Mucosa of rectum (tissue), 2 donors: Measurements from ENCODE around the gene DAD1.

Experiments used
- H3K27ac ChIP-seq, 2 donors: one replicate each; pipeline ENCODE4 v1.7.0; 2013; ENCODE audit warnings: inconsistent platforms in 2 of 2, low read depth in 2 of 2, low read length in 2 of 2
- H3K27me3 ChIP-seq, 2 donors: one replicate each; pipeline ENCODE4 v1.7.0; 2013; ENCODE audit warnings: low read length in 2 of 2; ENCODE audit not compliant: control insufficient read depth in 2 of 2, insufficient read depth in 2 of 2
- H3K36me3 ChIP-seq, 2 donors: one replicate each; pipeline ENCODE4 v1.7.0; 2013; ENCODE audit warnings: low read length in 2 of 2; ENCODE audit not compliant: control insufficient read depth in 2 of 2, insufficient read depth in 2 of 2
- H3K4me1 ChIP-seq, 2 donors: one replicate each; pipeline ENCODE4 v1.7.0; 2013; ENCODE audit warnings: low read length in 2 of 2, mild to moderate bottlenecking in 1 of 2; ENCODE audit not compliant: control insufficient read depth in 2 of 2, insufficient read depth in 2 of 2
- H3K4me3 ChIP-seq, 2 donors: one replicate each; pipeline ENCODE4 v1.7.0; 2013; ENCODE audit warnings: low read length in 2 of 2
- H3K9ac ChIP-seq, 2 donors: one replicate each; pipeline ENCODE4 v1.7.0; 2013; ENCODE audit warnings: low read length in 2 of 2, low read depth in 1 of 2, mild to moderate bottlenecking in 1 of 2
- H3K9me3 ChIP-seq, 2 donors: one replicate each; pipeline ENCODE4 v1.7.0; 2013; ENCODE audit warnings: low read length in 2 of 2; ENCODE audit not compliant: control insufficient read depth in 2 of 2
- donor health status: healthy.
- donor health status: Normal muscosa, but diverticular disease.

Gene DAD1

DNA sequence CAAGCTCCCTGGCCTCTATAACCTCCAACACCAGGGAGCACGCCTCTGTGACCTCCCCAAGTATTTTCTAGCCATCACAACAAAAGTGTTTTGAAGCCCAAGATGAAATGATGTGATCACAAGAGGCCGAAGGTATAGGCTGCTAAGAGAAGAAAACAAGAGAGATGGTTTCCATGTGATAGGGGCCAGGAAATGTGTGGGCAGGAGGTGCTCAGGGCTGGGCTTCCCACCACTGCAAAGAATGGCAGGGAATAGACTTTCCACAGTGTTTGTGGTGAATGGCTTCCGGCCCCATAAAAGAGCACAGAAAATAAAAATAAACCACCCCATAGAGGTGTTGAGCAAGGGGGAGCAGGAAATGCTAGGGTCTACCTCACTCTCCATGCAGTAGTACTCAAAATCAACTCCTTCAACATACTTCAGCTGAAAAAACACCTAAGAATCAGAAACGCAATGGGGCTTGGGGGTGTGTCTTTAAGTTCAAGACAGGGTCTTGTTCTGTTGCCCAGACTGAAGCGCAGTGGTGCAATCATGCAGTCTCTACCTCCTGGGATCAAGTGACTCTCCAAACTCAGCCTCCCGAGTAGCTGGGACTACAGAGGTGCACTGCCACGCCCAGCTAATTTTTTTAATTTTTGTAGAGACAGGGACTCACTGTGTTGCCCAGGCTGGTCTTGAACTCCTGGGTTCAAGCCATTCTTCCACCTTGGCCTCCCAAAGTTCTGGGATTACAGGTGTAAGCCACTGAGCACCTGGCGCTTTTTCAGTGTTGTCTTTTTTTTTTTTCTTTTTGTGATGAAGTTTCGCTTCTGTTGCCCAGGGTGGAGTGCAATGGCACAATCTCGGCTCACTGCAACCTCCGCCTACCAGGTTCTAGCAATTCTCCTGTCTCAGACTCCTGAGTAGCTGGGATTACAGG lies 27.1 kb downstream of the DAD1 start:
- peak overlapping the region in 1 of 2 donors; percentile 33 for H3K4me3 ChIP-seq
- peaks cover 10 to 18% of the 10 kb centered on the region in 2 donors for H3K36me3 ChIP-seq
- no peaks in the 10 kb centered on the region for H3K9me3 ChIP-seq
- peaks cover 43 to 54% of the 10 kb centered on the region in 2 donors for H3K4me1 ChIP-seq
- peak overlapping the region in 1 of 2 donors; percentile 28 for H3K9ac ChIP-seq
- no peaks in the 10 kb centered on the region for H3K27me3 ChIP-seq
- peak overlapping the region; percentile 41 to 72 for H3K27ac ChIP-seq

GRCh38 chr14:22561366-22561660 lies 27.7 kb downstream of the DAD1 start:
- Histone ChIP-seq H3K9me3 (no peaks in the 10 kb centered on the region), H3K9ac (peak overlapping the region in 1 of 2 donors; percentile 28), H3K27me3 (no peaks in the 10 kb centered on the region), H3K4me1 (peaks cover 48 to 59% of the 10 kb centered on the region in 2 donors), H3K27ac (peak overlapping the region; percentile 41 to 72), H3K36me3 (peaks cover 8 to 18% of the 10 kb centered on the region in 2 donors), H3K4me3 (peak overlapping the region in 1 of 2 donors; percentile 33)

DNA sequence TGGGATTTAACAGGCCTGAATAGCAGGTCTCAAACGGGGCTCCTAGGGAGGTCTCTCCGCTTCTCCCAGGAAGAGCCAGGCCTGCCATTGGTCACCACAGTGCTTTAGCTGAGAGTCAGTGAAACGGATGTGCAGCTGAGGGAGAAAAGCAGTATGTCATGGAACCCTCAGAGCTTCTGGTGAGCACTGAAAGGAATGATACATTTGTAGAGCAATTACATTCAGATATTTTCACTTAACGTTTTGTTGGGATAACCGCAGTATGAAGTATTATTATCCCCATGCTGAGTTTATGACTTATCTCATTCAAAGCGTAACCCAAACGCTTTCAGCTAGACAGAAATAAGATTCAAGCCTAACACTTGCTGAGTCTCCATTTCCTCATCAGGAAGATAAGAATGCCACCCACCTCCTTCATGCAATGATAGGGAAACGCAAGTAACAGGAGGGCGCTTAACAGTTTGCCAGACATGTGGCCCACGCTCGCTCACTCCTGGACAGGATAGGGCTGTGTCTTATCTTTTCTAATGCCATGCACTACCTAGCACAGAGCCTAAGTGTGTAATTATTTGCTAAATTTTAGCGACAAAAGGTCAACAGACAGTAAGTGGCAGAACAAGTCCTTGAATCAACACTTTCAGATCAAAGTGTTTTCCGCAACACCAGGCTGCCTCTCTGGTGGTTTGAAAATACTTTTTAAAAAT lies 28.2 kb downstream of the DAD1 start:
- Histone ChIP-seq H3K27ac (peak overlapping the region; percentile 41 to 72), H3K4me1 (peaks cover 52 to 62% of the 10 kb centered on the region in 2 donors)

DNA sequence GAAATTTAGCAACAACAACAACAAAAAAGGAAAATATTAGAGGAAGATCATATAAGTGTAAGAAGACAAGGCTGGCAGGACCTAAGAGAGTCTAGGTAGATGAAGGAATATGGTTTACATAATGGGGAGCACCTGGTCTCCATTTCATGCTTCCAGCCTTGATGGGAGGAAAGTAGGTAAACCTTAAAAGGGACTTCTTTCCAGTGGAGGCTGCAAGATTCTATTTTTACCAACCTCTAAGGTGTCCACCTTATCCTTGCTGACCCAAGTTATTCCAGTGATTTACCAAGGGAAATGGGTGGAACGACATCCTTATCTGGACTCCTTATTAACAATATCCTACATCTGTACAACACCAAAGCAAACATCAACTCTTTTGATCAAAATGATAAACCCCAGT lies 30.0 kb downstream of the DAD1 start:
- Histone ChIP-seq H3K4me3 (no peak overlapping the region), H3K4me1 (peaks cover 47 to 66% of the 10 kb centered on the region in 2 donors), H3K36me3 (peaks cover 1 to 6% of the 10 kb centered on the region in 2 donors), H3K27me3 (no peaks in the 10 kb centered on the region), H3K9ac (no peak overlapping the region), H3K27ac (peak overlapping the region; percentile 3 to 86), H3K9me3 (no peaks in the 10 kb centered on the region)

More for the DNA sequence above, 28.2 kb downstream of the DAD1 start:
- no peaks in the 10 kb centered on the region for H3K27me3 ChIP-seq
- peaks cover 8 to 18% of the 10 kb centered on the region in 2 donors for H3K36me3 ChIP-seq
- no peaks in the 10 kb centered on the region for H3K9me3 ChIP-seq
- H3K4me3 ChIP-seq, result peak overlapping the region in 1 of 2 donors; percentile 5
- H3K9ac ChIP-seq, result no peak overlapping the region

- Histone ChIP-seq H3K36me3 (no peaks in the 10 kb centered on the region), H3K27me3 (no peaks in the 10 kb centered on the region), H3K9ac (peak overlapping the region in 1 of 2 donors; percentile 8), H3K4me3 (peak overlapping the region in 1 of 2 donors; percentile 22), H3K9me3 (no peaks in the 10 kb centered on the region), H3K27ac (peak overlapping the region; percentile 49 to 86), H3K4me1 (peaks cover 47 to 66% of the 10 kb centered on the region in 2 donors)
These were observed 30.7 kb downstream of the DAD1 start for GRCh38 chr14:22558221-22558913.

- peaks cover 47 to 64% of the 10 kb centered on the region in 2 donors for H3K4me1 ChIP-seq
- H3K27ac ChIP-seq, result peak overlapping the region; percentile 49 to 86
- peak overlapping the region; percentile 8 to 68 for H3K9ac ChIP-seq
These were observed 31.2 kb downstream of the DAD1 start for GRCh38 chr14:22557846-22558220.

DNA sequence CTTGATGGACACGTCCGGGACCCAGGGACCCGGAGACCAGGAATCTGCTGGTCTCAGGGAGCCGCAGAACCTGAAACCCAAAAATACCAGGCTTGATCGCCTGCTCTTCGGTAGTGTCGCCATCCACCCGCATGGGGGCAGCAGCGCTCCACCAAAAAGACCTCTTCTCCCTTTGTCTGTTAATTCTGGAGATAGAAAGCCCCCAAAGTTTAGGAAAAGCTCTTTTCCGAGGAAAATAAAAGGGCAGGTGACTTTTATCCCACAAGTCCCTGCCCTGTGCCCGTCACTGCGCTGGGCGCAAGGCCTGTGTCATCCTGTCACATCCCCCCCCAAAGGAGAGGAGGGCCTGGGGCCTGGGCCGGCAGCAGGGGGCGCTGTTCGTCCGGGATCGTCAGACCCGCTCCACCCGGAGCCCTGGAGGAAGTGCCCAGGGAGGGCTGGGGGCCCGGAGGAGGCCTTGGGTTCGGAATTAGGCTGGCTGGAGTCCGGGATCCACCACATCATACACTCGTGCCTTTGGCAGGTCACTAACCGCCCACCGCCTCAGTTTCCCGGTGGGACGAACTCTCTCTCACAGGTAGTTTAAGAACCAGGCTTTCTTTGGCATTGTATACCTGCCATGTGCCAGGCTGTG lies 31.9 kb downstream of the DAD1 start:
- Histone ChIP-seq H3K4me1 (peaks cover 45 to 59% of the 10 kb centered on the region in 2 donors), H3K27ac (peak overlapping the region; percentile 70 to 86), H3K4me3 (peak overlapping the region; percentile 24 to 72), H3K9ac (peak overlapping the region; percentile 63 to 68), H3K36me3 (no peaks in the 10 kb centered on the region), H3K27me3 (no peaks in the 10 kb centered on the region), H3K9me3 (no peaks in the 10 kb centered on the region)

More at GRCh38 chr14:22557846-22558220, 31.2 kb downstream of the DAD1 start:
- no peaks in the 10 kb centered on the region for H3K9me3 ChIP-seq
- no peaks in the 10 kb centered on the region for H3K27me3 ChIP-seq
- H3K4me3 ChIP-seq, result peak overlapping the region in 1 of 2 donors; percentile 22
- no peaks in the 10 kb centered on the region for H3K36me3 ChIP-seq

DNA sequence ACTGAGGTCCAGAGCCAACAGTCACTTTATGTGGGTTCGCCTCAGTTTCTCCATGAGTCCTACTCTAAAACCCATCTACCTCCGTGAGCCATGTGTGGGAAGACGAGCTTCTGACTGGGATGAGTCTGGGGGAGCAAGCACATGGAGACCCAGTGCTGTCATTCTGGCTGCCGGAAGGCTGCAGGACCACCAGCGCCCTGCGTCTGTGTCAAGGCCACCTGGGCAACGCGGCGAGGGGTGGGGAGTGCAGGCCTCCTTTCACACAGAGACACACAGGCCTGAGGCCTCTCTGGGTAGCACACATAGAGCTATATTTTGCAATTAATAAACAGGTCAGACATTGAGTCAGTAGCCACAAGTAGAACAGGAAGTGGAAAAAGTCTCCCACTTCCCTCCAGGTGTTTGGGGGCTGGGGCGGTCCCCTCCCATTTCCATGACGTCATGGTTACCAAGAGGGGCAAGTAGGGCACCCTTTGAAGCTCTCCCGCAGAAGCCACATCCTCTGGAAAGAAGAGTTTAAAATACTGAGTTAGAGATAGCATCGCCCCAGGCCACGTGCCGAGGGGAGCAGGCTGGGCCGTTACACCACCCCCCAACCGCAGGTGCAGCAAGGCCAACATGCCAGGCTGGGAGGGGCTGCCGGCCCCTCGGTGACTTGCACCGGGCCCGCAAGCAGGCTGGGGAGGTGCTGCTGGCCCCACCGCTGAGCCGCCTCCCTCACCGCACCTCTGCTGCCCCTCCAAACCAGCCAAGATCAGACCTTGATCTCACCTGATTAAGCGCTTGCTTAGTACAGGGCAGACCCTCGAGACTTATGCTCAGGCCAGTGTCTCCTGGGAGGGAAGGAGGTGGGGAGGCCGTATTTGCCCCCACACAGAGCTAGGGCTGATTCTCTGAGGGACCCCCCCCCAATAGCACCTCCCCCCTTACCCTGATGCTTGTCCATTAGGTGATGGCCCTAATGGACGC lies 32.7 kb downstream of the DAD1 start:
- H3K9ac ChIP-seq, result peak overlapping the region; percentile 63 to 70
- no peaks in the 10 kb centered on the region for H3K9me3 ChIP-seq
- H3K36me3 ChIP-seq, result no peaks in the 10 kb centered on the region
- H3K27me3 ChIP-seq, result no peaks in the 10 kb centered on the region
- peak overlapping the region; percentile 24 to 72 for H3K4me3 ChIP-seq
- H3K27ac ChIP-seq, result peak overlapping the region; percentile 71 to 90
- peaks cover 37 to 51% of the 10 kb centered on the region in 2 donors for H3K4me1 ChIP-seq
